Astrocyte of the spinal cord (primary cell): ENCODE results near the gene FAM47E.

Source experiments
- DNase-seq: peaks from one replicate; pipeline ENCODE4 v3.0.0; 2011; ENCODE audit warnings: low read depth, low spot score
- H3K4me3 ChIP-seq: 2 replicates; pipeline ENCODE4 v1.5.1; 2011; ENCODE audit warnings: low read depth, mild to moderate bottlenecking, low read length, moderate library complexity
- in situ Hi-C: cut with HindIII; loops from 2 replicates; pipeline ENCODE4 v1.10.0; 2017; ENCODE audit warnings: low sequenced_read_pairs
- TF ChIP-seq, protein P1 (sequence below): IDR thresholded peaks from 2 replicates; pipeline ENCODE4 v1.5.1; 2012; ENCODE audit warnings: low read depth, mild to moderate bottlenecking, low read length, inconsistent platforms

FAM47E gene

DNA sequence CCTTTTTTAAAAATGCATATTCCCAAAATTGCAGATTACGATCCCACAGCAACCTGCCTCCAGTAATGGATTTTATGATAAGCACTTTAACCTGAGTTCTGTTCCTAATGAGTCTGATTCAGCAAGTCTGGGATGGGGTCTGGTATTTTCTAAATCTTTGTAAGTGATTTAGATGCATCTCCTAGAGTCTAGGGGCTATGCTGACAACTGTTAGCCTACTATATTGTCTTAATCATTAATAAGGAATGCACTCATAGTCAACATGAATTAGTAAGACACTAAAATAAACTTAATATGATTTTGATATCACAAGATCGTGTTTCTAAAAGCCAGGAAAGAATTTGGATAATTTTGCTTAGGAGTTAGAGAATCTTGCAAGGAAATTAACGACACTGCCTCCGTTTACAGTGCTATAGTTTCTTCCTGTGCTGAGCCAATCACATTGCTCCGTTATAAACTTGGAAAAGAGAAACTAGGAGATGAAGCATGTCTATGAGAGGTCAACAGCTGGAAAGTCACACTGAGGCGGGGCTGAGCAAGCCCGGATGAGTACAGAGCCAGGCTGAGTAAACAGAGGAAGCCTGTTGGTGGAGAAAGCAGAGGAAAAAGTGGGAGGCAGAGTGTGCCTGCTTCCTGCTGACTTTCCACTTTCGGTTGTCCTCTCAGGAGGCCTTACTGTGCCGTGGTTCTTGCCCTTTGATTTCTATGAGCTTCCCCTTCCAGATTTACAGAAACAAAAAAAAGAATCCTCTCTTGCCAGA lies 43.3 kb upstream of the FAM47E start:
- TF ChIP-seq, protein P1, sequence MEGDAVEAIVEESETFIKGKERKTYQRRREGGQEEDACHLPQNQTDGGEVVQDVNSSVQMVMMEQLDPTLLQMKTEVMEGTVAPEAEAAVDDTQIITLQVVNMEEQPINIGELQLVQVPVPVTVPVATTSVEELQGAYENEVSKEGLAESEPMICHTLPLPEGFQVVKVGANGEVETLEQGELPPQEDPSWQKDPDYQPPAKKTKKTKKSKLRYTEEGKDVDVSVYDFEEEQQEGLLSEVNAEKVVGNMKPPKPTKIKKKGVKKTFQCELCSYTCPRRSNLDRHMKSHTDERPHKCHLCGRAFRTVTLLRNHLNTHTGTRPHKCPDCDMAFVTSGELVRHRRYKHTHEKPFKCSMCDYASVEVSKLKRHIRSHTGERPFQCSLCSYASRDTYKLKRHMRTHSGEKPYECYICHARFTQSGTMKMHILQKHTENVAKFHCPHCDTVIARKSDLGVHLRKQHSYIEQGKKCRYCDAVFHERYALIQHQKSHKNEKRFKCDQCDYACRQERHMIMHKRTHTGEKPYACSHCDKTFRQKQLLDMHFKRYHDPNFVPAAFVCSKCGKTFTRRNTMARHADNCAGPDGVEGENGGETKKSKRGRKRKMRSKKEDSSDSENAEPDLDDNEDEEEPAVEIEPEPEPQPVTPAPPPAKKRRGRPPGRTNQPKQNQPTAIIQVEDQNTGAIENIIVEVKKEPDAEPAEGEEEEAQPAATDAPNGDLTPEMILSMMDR: no peak
- in situ Hi-C loops: no loop called here
- peak; percentile 86 for DNase-seq
- H3K4me3 ChIP-seq: no peak overlapping the region

DNA sequence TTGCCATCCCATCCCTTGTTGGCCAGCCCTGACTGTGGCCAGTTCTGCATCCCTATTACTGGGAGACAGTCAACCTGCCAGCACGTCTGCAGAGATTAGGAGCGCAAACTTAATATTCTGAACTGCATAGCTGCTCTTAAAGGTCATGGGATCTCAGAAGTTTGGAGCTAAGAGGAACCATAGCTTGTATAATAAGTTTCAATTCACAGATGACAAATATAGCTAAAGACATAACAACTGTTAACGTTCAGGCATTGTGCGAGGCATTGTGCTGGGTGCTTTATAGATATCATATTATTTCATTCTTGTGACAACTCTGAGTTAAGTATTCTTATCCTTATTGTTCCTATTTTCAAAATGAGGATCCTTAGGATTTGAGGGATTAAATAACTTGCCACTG lies 41.6 kb upstream of the FAM47E start:
- TF ChIP-seq, protein P1: no peak
- DNase-seq: no peak
- in situ Hi-C loops: no loop called here
- no peak overlapping the region for H3K4me3 ChIP-seq

DNA sequence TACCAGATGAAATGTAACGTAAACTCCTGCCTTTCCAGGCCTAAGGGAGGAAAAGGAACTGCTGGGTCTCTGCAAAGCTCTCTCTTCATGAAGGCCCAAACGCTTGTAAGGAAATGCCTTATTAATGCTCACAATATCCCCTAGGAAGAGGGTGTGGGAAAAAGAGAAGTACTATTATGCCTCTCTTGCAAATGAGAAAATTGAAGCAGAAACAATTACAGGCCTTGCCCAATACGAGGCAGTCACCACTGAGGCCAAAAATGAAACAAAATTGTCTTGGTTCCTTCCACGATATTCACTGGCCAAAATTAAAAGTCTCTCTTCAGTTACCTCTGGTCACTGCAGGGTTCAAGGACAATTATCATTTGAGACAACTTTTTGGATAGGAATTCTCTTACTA lies 41.1 kb upstream of the FAM47E start:
- in situ Hi-C loops: no loop called here
- H3K4me3 ChIP-seq: no peak overlapping the region
- no peak for DNase-seq
- TF ChIP-seq, protein P1: no peak

DNA sequence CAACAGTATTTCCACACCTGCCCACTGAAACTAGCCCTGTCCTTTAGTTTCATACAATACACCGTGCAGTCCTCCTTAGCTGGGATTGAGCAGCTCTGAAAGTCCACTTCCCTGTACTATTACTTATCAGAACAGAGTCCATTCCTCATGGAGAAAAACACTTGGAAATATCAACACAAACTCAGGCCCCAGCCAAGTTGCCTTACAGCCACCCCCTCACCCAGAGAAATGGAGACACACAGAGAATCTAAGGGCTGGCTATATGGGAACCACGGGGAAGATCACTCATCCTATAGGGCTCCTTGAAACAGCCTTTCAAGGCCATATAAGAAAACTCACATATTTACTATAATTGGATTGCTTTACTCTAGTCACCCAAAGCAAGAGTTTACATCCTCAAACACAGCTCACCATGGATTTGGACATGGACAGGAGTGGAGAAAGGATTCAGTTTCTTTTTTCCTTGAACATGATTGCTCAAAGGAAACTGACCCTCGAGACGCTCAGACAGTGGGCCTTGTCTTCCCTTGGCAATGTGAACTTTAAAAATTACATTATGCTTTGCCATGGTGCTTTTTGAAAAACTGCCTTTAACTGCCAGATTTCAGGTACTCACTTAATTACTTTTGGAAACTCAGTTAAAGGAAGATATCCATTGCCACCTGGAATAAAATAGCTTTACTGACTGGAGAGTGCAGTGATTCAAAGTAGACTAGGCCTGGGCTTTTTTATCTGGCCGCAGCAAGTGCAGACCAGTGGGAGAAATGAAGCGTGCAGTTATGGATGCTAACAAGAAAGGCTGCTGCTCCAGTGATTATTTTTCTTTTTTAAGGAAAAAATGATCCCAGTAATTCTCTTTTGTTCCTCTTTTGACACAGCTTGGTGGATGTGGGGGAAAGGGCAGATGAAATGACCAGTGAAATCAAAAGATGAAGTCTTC lies 39.5 kb upstream of the FAM47E start:
- in situ Hi-C loops: no loop called here
- DNase-seq: no peak
- TF ChIP-seq, protein P1: no peak
- H3K4me3 ChIP-seq: peak overlapping the region; percentile 72

DNA sequence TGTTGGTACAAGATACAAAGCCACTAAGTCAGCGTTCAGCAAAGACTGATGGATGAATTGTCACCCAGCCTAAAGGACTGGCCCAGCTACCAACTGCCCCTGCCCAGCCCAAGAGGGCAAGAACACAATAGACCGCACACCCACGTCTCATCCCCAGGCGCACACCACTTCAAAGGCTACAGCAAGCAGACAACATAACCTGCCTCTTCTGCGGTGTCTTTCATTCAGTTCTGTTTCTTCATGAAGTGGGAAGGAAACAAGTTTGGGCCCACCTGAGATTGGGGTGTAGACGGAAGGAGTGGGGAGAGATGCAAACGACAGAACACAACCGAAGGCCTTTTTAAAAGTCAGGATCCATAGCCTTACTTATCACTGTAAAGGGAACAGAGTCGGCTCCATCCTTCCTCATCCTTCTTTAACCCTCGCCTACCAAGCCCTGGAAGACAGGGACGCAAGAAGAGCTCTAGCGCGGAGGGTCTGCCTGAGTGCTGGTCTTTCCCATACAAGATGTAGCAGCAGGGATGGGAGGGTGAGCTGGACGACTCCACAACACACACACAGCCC lies 38.6 kb upstream of the FAM47E start:
- TF ChIP-seq, protein P1: no peak
- peak overlapping the region; percentile 72 for H3K4me3 ChIP-seq
- in situ Hi-C loops: no loop called here
- peak; percentile 26 for DNase-seq

DNA sequence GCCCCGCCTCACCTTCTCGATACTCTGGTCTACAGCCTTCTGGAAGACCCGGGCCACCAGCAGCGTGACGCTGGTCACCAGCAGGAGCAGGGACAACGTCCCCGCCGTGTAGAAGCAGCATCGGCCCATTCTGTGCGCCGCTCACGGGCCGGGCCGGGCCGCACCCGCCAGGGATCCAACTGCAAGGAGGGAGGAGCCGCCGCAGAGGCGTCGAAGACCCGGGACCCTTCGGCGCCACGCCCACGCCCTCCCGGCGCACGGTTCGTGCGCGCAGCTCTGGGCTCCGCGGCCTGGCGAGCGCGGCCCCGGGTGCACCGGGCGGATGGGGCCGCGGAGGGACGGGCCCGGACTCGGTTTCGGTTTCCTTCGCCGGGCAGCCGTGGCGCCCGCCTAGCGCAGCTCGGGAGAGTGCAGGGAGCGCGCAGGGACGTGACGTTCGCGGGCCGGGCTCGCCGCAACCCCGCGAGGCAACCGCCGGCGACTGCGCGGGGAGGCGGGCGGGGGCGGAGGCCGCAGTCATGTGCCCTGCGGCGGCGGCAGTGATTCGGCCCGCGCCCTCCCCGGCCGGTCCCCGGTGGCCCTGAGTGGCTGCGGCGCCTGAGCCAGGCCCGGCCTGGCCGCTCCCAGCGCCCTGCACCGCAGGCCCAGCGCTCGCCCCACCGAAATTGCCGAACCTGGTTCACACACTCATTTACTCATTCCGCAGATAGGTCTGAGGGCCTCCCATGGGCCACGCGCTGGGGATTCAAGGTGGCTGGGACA lies 37.9 kb upstream of the FAM47E start, which contains the start of gene SCARB2:
SCARB2 (minus strand) TSS at position 410 of the 762 bp plus-strand sequence; CDS start at position 129, 281 bp downstream.
- TF ChIP-seq, protein P1: no peak
- H3K4me3 ChIP-seq: peak within 1 kb of the TSS; percentile 72
- DNase-seq: peak; percentile 89
- in situ Hi-C loops: no loop called here
